Stimulated activated CD4-positive, alpha-beta T cell treated with anti-CD3 and anti-CD28 coated beads, Interleukin-1b, Interleukin-23, amount 100 ng/mL, for 1 hour (primary cell): ENCODE results near the gene UBE2E3.
"Not testable (repeated sequence)": the region's sequence is repeated elsewhere in the genome, so short reads cannot be mapped to it uniquely, and the experiment has no call there.

Experiments used
- DNase-seq, 2 donors: peaks; one replicate each; pipeline ENCODE4 v3.0.0-alpha.2; 2020; ENCODE audit warnings: low read depth in 2 of 2

UBE2E3 gene

GRCh38 chr2:181074457-181074856 is 94.1 kb downstream of the UBE2E3 start:
- no peak for DNase-seq

DNA sequence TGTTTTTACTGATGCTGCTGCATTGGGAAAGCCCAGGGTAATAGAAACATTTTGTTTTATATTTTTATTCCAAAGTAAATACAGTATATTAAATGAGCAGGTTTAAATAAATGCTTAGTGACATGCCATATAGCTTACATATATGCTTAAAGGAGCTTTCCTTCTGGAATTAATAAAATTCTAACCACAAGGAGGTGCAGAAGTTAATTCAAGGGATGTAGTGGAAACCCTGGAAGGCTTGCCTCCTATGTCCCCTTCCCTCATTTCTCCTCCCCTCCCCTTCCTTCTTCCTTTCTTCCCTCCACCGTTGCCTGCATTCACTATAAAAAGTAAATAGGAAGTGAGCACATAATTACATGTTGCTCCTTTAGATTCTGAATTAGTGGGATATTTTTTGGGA is 96.3 kb downstream of the UBE2E3 start:
- DNase-seq: no peak

DNA sequence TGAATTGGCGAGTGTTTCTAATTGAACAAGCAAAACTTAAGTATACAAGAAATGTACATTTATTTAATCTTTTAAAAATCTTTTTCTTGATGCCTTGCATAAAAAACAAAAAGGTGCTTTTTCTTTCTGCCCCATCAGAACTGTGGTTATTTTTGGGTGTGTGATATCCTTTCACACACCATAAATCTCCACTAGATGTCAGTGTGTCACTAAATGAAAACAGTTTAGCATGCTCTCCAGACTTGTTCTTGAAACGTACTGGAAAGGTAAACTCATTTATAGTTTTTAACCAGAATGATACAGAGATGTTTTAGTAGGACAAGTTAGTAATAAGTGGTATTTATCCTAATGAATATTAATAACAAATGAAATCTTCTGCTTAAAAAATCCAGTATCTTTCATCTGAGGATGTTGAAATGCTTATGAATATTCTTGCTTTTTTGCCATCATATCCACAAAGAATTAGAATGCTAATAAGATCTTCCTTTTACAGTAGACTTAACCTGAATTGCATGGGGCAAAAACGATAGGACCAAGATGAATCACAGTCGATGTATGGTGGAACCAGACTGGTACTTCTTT is 96.8 kb downstream of the UBE2E3 start:
- no peak for DNase-seq

GRCh38 chr2:181083140-181083539 is 102.7 kb downstream of the UBE2E3 start:
- DNase-seq: no peak

- DNase-seq: no peak
Measured at GRCh38 chr2:181085734-181086133, 105.3 kb downstream of the UBE2E3 start.

DNA sequence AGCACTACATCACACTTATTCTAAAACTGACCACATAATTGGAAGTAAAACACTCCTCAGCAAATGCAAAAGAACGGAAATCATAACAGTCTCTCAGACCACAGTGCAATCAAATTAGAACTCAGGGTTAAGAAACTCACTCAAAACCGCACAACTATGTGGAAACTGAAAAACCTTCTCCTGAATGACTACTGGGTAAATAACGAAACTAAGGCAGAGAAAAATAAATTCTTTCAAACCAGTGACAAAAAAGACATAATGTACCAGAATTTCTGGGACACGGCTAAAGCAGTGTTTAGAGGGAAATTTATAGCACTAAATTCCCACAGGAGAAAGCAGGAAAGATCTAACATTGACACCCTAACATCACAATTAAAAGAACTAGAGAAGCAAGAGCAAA is 111.5 kb downstream of the UBE2E3 start:
- not testable (repeated sequence) for DNase-seq

DNA sequence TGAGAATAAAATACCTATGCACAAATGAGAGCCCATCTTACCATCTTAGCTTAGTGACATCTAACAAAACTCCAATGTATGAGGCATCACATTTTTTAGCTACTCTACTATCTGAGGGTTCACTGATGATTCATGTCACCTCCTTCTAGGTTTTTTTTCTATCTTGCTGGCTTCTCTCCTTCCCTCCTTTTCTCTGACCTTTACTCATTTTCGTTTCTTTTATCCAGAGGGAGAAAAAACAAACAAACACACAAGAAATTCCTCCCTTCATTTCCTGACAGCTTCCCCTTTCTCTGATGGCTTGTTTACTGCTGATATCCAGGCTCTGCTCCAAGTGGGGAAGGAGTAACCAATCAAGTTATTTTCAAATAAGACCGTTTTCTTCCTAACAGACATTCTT is 115.1 kb downstream of the UBE2E3 start:
- DNase-seq: no peak

- DNase-seq: no peak
Measured at GRCh38 chr2:181103659-181104058, 123.3 kb downstream of the UBE2E3 start.

- DNase-seq: no peak
Measured at GRCh38 chr2:181104512-181105115, 124.2 kb downstream of the UBE2E3 start.

- no peak for DNase-seq
Measured at GRCh38 chr2:181105562-181105961, 125.2 kb downstream of the UBE2E3 start.

DNA sequence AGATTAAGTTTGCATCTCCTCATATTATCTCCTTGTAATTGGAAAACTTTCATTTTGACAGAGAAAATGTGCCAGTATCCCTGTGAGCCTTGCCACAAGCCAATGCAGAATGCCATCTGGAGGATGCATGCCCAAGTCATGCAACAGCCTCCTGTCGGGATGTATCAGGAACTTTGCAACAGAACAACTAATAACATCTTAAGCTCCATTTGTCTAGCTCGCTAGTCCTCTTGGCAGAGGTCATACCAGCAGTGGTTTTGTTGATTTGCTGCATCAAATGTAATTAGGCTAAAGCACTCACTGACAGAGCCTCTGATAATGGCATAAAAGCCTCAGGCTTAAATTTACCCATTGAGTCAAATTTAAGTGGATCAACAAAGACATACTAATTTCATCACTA is 125.8 kb downstream of the UBE2E3 start:
- no peak for DNase-seq

DNA sequence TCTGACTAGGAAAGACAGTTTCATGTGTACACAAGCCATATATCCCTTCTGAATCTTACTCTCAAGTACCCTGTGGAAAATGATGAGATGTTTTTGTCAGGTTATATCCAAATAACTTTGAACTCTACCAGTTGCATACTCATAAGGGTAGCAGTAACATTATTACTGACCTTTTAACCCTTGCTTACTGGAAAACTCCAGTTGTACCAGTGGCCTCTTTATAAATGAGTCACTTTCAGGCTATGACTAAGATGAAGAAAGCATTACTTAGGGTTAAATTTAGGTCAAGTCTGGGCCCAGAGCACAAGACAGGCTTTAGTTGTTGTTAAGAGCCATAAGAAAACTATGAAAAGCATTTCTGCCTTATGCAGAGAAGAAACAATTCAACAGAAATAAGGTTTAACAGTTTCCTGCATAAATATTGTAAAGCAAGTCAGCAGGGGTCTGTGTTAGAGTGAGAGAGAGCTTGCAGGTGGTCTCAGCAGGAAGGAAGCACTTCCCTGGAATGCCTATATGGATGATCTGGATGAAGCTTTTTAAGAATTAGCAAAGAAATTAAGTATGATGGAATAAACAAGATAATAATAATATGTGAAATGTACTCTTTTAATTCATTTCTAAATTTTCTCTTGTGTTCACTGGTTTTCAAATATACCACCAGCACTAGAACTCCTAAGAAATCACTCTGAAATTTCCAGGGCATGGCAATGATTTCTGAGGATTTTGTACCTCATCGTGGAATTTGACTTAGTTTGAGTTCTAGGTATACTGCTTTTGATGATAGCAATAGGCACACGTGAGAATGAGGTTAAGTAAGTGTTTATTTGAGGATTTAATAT is 126.6 kb downstream of the UBE2E3 start:
- DNase-seq: no peak

- DNase-seq: no peak
Measured at GRCh38 chr2:181107628-181107945, 127.2 kb downstream of the UBE2E3 start.

- no peak for DNase-seq
Measured at GRCh38 chr2:181111059-181111458, 130.7 kb downstream of the UBE2E3 start.

- no peak for DNase-seq
Measured at GRCh38 chr2:181112916-181113315, 132.5 kb downstream of the UBE2E3 start.
